HepG2 (cell line): ENCODE data around the gene DIPK1A. TPM values are rescaled to one million over a fixed set of nuclear protein-coding genes. Genes with fewer than 3 reads are reported as not detected.
A peak's percentile ranks its signal among the peaks of the same experiment; 100 is the strongest.

ENCODE experiments used
- ARID2 ChIP-seq: sonication (generic); formaldehyde crosslinking; IDR thresholded peaks from 2 replicates; pipeline ENCODE4 v1.8.1; 2022; ENCODE audit warnings: mild to moderate bottlenecking, missing genetic modification reagents, borderline replicate concordance
- MXD3 ChIP-seq: IDR thresholded peaks from 2 replicates; pipeline ENCODE4 v1.6.1; 2016; ENCODE audit warnings: mild to moderate bottlenecking, missing biosample characterization, missing genetic modification reagents
- NFKBIZ ChIP-seq: IDR thresholded peaks from 2 replicates; pipeline ENCODE4 v1.6.1; 2018; ENCODE audit warnings: missing genetic modification reagents, missing compliant biosample characterization
- SKI ChIP-seq: fragments of 450-650 bp; IDR thresholded peaks from one replicate; pipeline ENCODE4 v1.6.1; 2018; ENCODE audit warnings: mild to moderate bottlenecking; ENCODE audit not compliant: partially characterized antibody
- SMARCE1 ChIP-seq: fragments of 450-650 bp; IDR thresholded peaks from 2 replicates; pipeline ENCODE4 v1.6.1; 2017; ENCODE audit warnings: borderline replicate concordance
- THAP11 ChIP-seq: IDR thresholded peaks from 2 replicates; pipeline ENCODE4 v1.6.1; 2016; ENCODE audit warnings: missing biosample characterization, missing genetic modification reagents
- ZIK1 ChIP-seq: sonication (generic); formaldehyde crosslinking; IDR thresholded peaks from 2 replicates; pipeline ENCODE4 v1.5.0; 2020; ENCODE audit warnings: mild to moderate bottlenecking, low read depth, missing genetic modification reagents, borderline replicate concordance
- ZNF362 ChIP-seq: sonication (generic); formaldehyde crosslinking; IDR thresholded peaks from 2 replicates; pipeline ENCODE4 v1.4.0; 2020; ENCODE audit warnings: missing genetic modification reagents, mild to moderate bottlenecking, borderline replicate concordance
- ZNF460 ChIP-seq: sonication (generic); formaldehyde crosslinking; IDR thresholded peaks from 2 replicates; pipeline ENCODE4 v1.5.1; 2020; ENCODE audit warnings: missing genetic modification reagents, mild to moderate bottlenecking, borderline replicate concordance
- polyA plus RNA-seq, 8 experiments: library from polyadenylated mRNA; depleted of rRNA in 3 of 8; stranded (reverse) in 7 of 8; unstranded in 1 of 8; fragments of >200 nt; fragmentation: Illumina TruSeq in 4 of 8; extraction: Trizol in 4 of 8; gene quantifications; 2 replicates each; pipeline versions ENCODE4 v1.2.1 to v1.2.3, GENCODE V29; 2011 to 2016; ENCODE audit warnings: low read depth in 4 of 8, missing spikeins in 1 of 8, mixed read lengths in 1 of 8; ENCODE audit not compliant: insufficient read depth in 1 of 8
- total RNA-seq, 5 experiments: library from RNA; depleted of rRNA; stranded (reverse); fragments of >200 nt; fragmentation: Illumina TruSeq; extraction: Trizol; gene quantifications; 2 replicates each; pipeline ENCODE4 v1.2.3, GENCODE V29; 2016; ENCODE audit warnings: low read depth in 1 of 5
- TF ChIP-seq, protein P1 (sequence below): sonication (generic); formaldehyde crosslinking; IDR thresholded peaks from 2 replicates; pipeline ENCODE4 v1.4.0; 2020; ENCODE audit warnings: mild to moderate bottlenecking, missing genetic modification reagents
- TF ChIP-seq, protein P2 (sequence below): sonication (generic); formaldehyde crosslinking; IDR thresholded peaks from 2 replicates; pipeline ENCODE4 v1.5.1; 2020; ENCODE audit warnings: missing genetic modification reagents, mild to moderate bottlenecking, borderline replicate concordance
- TF ChIP-seq, protein P3 (sequence below): IDR thresholded peaks from 2 replicates; pipeline ENCODE4 v1.6.1; 2012; ENCODE audit warnings: low read depth, low read length, improper control_type of control experiment
- TF ChIP-seq, protein P4 (sequence below): sonication (generic); formaldehyde crosslinking; IDR thresholded peaks from 2 replicates; pipeline ENCODE4 v1.8.0; 2023; ENCODE audit warnings: mild to moderate bottlenecking, missing genetic modification reagents
- TF ChIP-seq, protein P5 (sequence below): sonication (generic); formaldehyde crosslinking; IDR thresholded peaks from 2 replicates; pipeline ENCODE4 v1.5.0; 2020; ENCODE audit warnings: mild to moderate bottlenecking, missing genetic modification reagents, borderline replicate concordance

DIPK1A gene
- total and polyA plus RNA-seq, 2 of the 13 experiments (the other 11 are each of a cell fraction or from before 2014, with no cell fraction given) = 8.4 TPM

DNA sequence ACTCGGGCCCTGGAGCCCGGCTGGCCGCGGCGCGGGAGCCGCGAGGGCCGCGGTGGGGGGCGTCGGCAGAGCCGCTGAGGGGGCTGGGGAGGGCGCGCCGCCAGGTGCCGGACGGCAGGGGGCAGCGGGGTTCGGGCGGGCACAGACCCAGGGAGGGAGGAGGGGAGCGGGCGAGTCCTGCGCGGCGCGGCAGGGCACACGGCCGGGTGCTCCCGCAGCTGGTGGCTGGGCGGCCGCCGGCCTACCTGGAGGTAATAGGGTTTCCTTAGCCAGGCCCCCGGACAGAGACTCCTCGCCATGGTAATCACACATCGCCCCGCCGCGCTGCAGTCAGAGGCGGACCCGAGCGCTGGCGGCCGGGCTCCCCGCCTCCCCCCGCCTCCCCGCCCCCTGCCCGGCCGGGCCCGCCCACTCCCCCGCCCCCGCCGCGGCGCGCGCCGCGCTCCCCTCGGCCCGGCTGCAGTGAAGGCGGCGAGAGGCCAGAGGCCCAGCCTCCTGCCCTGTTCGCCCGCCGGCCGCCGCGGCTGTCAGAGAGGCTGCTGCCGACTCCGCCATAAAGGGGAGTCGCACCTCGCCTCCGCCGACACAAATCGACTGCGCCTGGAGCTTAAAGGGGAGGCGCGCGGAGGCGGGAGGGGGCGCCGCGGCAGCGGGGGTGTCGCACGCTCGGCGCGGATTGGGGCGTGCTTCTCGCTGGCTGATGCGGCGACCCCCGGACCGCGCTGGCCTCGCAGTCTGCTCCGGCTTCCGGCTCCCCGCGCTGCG lies at the start of gene DIPK1A (continued):
- TF ChIP-seq ZNF362 (CRISPR knock-in tag) (0 out of 2 replicates have a peak, but pooled peaks have one; percentile 7), ZIK1 (CRISPR knock-in tag) (0 out of 2 replicates have a peak, but pooled peaks have one; percentile 15), MXD3 (0 out of 2 replicates have a peak, but pooled peaks have one; percentile 31), NFKBIZ (0 out of 2 replicates have a peak, but pooled peaks have one; percentile 21), SMARCE1 (no peak), ZNF460 (no peak), THAP11 (CRISPR knock-in tag) (peak; percentile 55), ARID2 (CRISPR knock-in tag) (no peak), SKI (no peak)
- TF ChIP-seq, protein P1, sequence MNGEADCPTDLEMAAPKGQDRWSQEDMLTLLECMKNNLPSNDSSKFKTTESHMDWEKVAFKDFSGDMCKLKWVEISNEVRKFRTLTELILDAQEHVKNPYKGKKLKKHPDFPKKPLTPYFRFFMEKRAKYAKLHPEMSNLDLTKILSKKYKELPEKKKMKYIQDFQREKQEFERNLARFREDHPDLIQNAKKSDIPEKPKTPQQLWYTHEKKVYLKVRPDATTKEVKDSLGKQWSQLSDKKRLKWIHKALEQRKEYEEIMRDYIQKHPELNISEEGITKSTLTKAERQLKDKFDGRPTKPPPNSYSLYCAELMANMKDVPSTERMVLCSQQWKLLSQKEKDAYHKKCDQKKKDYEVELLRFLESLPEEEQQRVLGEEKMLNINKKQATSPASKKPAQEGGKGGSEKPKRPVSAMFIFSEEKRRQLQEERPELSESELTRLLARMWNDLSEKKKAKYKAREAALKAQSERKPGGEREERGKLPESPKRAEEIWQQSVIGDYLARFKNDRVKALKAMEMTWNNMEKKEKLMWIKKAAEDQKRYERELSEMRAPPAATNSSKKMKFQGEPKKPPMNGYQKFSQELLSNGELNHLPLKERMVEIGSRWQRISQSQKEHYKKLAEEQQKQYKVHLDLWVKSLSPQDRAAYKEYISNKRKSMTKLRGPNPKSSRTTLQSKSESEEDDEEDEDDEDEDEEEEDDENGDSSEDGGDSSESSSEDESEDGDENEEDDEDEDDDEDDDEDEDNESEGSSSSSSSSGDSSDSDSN (CRISPR knock-in tag) = peak; percentile 74; the same call in 1 of the 2 replicates
- TF ChIP-seq, protein P2, sequence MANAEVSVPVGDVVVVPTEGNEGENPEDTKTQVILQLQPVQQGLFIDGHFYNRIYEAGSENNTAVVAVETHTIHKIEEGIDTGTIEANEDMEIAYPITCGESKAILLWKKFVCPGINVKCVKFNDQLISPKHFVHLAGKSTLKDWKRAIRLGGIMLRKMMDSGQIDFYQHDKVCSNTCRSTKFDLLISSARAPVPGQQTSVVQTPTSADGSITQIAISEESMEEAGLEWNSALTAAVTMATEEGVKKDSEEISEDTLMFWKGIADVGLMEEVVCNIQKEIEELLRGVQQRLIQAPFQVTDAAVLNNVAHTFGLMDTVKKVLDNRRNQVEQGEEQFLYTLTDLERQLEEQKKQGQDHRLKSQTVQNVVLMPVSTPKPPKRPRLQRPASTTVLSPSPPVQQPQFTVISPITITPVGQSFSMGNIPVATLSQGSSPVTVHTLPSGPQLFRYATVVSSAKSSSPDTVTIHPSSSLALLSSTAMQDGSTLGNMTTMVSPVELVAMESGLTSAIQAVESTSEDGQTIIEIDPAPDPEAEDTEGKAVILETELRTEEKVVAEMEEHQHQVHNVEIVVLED = peak; percentile 49; the same call in 1 of the 2 replicates
- TF ChIP-seq, protein P3, sequence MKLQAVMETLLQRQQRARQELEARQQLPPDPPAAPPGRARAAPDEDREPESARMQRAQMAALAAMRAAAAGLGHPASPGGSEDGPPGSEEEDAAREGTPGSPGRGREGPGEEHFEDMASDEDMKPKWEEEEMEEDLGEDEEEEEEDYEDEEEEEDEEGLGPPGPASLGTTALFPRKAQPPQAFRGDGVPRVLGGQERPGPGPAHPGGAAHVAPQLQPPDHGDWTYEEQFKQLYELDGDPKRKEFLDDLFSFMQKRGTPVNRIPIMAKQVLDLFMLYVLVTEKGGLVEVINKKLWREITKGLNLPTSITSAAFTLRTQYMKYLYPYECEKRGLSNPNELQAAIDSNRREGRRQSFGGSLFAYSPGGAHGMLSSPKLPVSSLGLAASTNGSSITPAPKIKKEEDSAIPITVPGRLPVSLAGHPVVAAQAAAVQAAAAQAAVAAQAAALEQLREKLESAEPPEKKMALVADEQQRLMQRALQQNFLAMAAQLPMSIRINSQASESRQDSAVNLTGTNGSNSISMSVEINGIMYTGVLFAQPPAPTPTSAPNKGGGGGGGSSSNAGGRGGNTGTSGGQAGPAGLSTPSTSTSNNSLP = no peak
- TF ChIP-seq, protein P4, sequence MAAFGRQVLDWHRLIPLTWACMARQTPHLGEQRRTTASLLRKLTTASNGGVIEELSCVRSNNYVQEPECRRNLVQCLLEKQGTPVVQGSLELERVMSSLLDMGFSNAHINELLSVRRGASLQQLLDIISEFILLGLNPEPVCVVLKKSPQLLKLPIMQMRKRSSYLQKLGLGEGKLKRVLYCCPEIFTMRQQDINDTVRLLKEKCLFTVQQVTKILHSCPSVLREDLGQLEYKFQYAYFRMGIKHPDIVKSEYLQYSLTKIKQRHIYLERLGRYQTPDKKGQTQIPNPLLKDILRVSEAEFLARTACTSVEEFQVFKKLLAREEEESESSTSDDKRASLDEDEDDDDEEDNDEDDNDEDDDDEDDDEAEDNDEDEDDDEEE (CRISPR knock-in tag) = peak; percentile 66; the same call in 1 of the 2 replicates
- TF ChIP-seq, protein P5, sequence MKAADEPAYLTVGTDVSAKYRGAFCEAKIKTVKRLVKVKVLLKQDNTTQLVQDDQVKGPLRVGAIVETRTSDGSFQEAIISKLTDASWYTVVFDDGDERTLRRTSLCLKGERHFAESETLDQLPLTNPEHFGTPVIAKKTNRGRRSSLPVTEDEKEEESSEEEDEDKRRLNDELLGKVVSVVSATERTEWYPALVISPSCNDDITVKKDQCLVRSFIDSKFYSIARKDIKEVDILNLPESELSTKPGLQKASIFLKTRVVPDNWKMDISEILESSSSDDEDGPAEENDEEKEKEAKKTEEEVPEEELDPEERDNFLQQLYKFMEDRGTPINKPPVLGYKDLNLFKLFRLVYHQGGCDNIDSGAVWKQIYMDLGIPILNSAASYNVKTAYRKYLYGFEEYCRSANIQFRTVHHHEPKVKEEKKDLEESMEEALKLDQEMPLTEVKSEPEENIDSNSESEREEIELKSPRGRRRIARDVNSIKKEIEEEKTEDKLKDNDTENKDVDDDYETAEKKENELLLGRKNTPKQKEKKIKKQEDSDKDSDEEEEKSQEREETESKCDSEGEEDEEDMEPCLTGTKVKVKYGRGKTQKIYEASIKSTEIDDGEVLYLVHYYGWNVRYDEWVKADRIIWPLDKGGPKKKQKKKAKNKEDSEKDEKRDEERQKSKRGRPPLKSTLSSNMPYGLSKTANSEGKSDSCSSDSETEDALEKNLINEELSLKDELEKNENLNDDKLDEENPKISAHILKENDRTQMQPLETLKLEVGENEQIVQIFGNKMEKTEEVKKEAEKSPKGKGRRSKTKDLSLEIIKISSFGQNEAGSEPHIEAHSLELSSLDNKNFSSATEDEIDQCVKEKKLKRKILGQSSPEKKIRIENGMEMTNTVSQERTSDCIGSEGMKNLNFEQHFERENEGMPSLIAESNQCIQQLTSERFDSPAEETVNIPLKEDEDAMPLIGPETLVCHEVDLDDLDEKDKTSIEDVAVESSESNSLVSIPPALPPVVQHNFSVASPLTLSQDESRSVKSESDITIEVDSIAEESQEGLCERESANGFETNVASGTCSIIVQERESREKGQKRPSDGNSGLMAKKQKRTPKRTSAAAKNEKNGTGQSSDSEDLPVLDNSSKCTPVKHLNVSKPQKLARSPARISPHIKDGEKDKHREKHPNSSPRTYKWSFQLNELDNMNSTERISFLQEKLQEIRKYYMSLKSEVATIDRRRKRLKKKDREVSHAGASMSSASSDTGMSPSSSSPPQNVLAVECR = peak; percentile 82
